HepG2 (cell line): Measurements from ENCODE around the gene CDCP1. TPM values are rescaled to one million over a fixed set of nuclear protein-coding genes. Genes with fewer than 3 reads are reported as not detected.

Source experiments
- ATAC-seq: fragments of 200-7000 bp; cut with Tn5 transposase; 3 replicates; pipeline ENCODE4 v1.9.1; 2020; ENCODE audit warnings: mild to moderate bottlenecking, moderate library complexity
- BruUV-seq: library from RNA; stranded (reverse); fragments of 400-500 nt; replicated peaks from 2 replicates; lab custom pipeline; 2021; lab: Mats Ljungman, UMichigan
- CTCF ChIA-PET: fragments of 300-600 bp; formaldehyde crosslinking; extraction: SDS; loops from one replicate; lab custom pipeline; 2021; ENCODE audit warnings: low total read pairs, inconsistent platforms, low intra/inter-chr PET ratio; lab: Yijun Ruan, JAX
- POLR2A ChIA-PET: fragments of 350-600 bp; sonication (Branson Sonifier 250); formaldehyde crosslinking; loops from one replicate; lab custom pipeline; 2020; ENCODE audit warnings: antibody characterized with exemption, inconsistent platforms; lab: Yijun Ruan, JAX
- DNase-seq: peaks from one replicate; pipeline ENCODE4 v3.0.0-alpha.2; 2015; ENCODE audit warnings: low spot score
- FAIRE-seq: peaks from 3 replicates; lab custom pipeline; 2011; peaks lifted over from hg19 to GRCh38; lab: Jason Lieb, UNC
- H2AFZ ChIP-seq: one replicate; pipeline ENCODE4 v1.6.1; 2011; ENCODE audit warnings: low read length, inconsistent platforms
- H3K27ac ChIP-seq: fragments of 300-600 bp; 3 replicates; pipeline ENCODE4 v1.8.0; 2011; ENCODE audit warnings: mixed run types, mild to moderate bottlenecking, mixed read lengths, low read length, inconsistent platforms; ENCODE audit not compliant: insufficient read depth; ENCODE audit errors: extremely low read length
- H3K27me3 ChIP-seq, 2 experiments: fragments of 200-600 bp in 1 of 2; 2 replicates in 1 of 2; 3 replicates in 1 of 2; pipeline versions ENCODE4 v1.6.0 to v1.8.0; 2011; ENCODE audit warnings: low read length in 2 of 2, mild to moderate bottlenecking in 2 of 2, moderate library complexity in 2 of 2, inconsistent platforms in 1 of 2; ENCODE audit not compliant: insufficient read depth in 2 of 2, control insufficient read depth in 1 of 2
- H3K36me3 ChIP-seq, 2 experiments: fragments of 200-600 bp in 1 of 2; replicated peaks in 1 of 2; 2 replicates in 1 of 2; 3 replicates in 1 of 2; pipeline versions ENCODE4 v1.5.1 to v1.8.0; 2011; ENCODE audit warnings: low read length in 2 of 2, inconsistent platforms in 1 of 2; ENCODE audit not compliant: insufficient read depth in 2 of 2, control insufficient read depth in 1 of 2
- H3K4me1 ChIP-seq: 2 replicates; pipeline ENCODE4 v1.5.1; 2012; ENCODE audit warnings: low read length, inconsistent platforms; ENCODE audit not compliant: insufficient read depth
- H3K4me2 ChIP-seq: 2 replicates; pipeline ENCODE4 v1.6.0; 2011; ENCODE audit warnings: low read depth, low read length, inconsistent platforms
- H3K4me3 ChIP-seq, 3 experiments: fragments of 200-600 bp in 1 of 3; sonication (generic), shearing (Covaris generic) in 1 of 3; replicated peaks in 1 of 3; 2 replicates each; pipeline ENCODE4 v1.5.1; 2011 to 2016; ENCODE audit warnings: low read length in 3 of 3, inconsistent platforms in 2 of 3, low read depth in 2 of 3, mild to moderate bottlenecking in 2 of 3, control low read depth in 1 of 3, mixed read lengths in 1 of 3; ENCODE audit not compliant: insufficient read depth in 1 of 3
- H3K79me2 ChIP-seq: one replicate; pipeline ENCODE4 v1.6.1; 2011; ENCODE audit warnings: low read length, inconsistent platforms; ENCODE audit not compliant: insufficient read depth
- H3K9ac ChIP-seq: 2 replicates; pipeline ENCODE4 v1.6.0; 2011; ENCODE audit warnings: mild to moderate bottlenecking, low read depth, low read length, inconsistent platforms; ENCODE audit not compliant: insufficient read depth
- H3K9me3 ChIP-seq: 2 replicates; pipeline ENCODE4 v1.5.1; 2012; ENCODE audit warnings: mild to moderate bottlenecking, low read length
- H4K20me1 ChIP-seq: 2 replicates; pipeline ENCODE4 v1.6.0; 2011; ENCODE audit warnings: inconsistent platforms, mild to moderate bottlenecking, low read length, moderate library complexity; ENCODE audit not compliant: insufficient read depth
- ELF4 ChIP-seq: sonication (generic); formaldehyde crosslinking; IDR thresholded peaks from 2 replicates; pipeline ENCODE4 v1.5.0; 2020; ENCODE audit warnings: missing genetic modification reagents, mild to moderate bottlenecking, moderate library complexity, borderline replicate concordance
- FOXJ3 ChIP-seq: sonication (generic); formaldehyde crosslinking; IDR thresholded peaks from 2 replicates; pipeline ENCODE4 v1.4.0; 2020; ENCODE audit warnings: missing genetic modification reagents, mild to moderate bottlenecking, borderline replicate concordance
- HIC2 ChIP-seq: sonication (generic); formaldehyde crosslinking; IDR thresholded peaks from 2 replicates; pipeline ENCODE4 v1.9.0; 2022; ENCODE audit warnings: low read depth, missing genetic modification reagents
- MTA3 ChIP-seq: sonication (generic); formaldehyde crosslinking; IDR thresholded peaks from 2 replicates; pipeline ENCODE4 v1.4.0; 2020; ENCODE audit warnings: missing genetic modification reagents
- ZBTB3 ChIP-seq: sonication (generic); formaldehyde crosslinking; IDR thresholded peaks from 2 replicates; pipeline ENCODE4 v1.4.0; 2020; ENCODE audit warnings: low read depth, mild to moderate bottlenecking, moderate library complexity, missing genetic modification reagents, borderline replicate concordance
- ZKSCAN8 ChIP-seq: IDR thresholded peaks from 2 replicates; pipeline ENCODE4 v1.6.1; 2016; ENCODE audit warnings: borderline replicate concordance, missing genetic modification reagents, missing compliant biosample characterization
- ZNF12 ChIP-seq: sonication (generic); formaldehyde crosslinking; IDR thresholded peaks from 2 replicates; pipeline ENCODE4 v1.5.0; 2020; ENCODE audit warnings: missing genetic modification reagents
- ZNF567 ChIP-seq: sonication (generic); formaldehyde crosslinking; IDR thresholded peaks from 2 replicates; pipeline ENCODE4 v1.8.1; 2023; ENCODE audit warnings: mild to moderate bottlenecking, missing genetic modification reagents, borderline replicate concordance
- WGBS: methylation state at CpG from one replicate; pipeline ENCODE4 v1.1.6; 2017; ENCODE audit warnings: low lambda C conversion rate; 5-methylcytosine and 5-hydroxymethylcytosine counted together
- in situ Hi-C: cut with HindIII; loops from 2 replicates; pipeline ENCODE4 v1.10.0; 2017; ENCODE audit warnings: low pct_unique_long_range_greater_than_20kb; ENCODE audit not compliant: extremely low pct_ligation_motif_present
- intact Hi-C: fragments of 100-400 bp; cut with micrococcal nuclease; formaldehyde crosslinking; loops from one replicate; pipeline ENCODE4 v1.10.0; 2022; ENCODE audit not compliant: unreplicated experiment
- polyA plus RNA-seq, 8 experiments: library from polyadenylated mRNA; depleted of rRNA in 3 of 8; stranded (reverse) in 7 of 8; unstranded in 1 of 8; fragments of >200 nt; fragmentation: Illumina TruSeq in 4 of 8; extraction: Trizol in 4 of 8; gene quantifications; 2 replicates each; pipeline versions ENCODE4 v1.2.1 to v1.2.3, GENCODE V29; 2011 to 2016; ENCODE audit warnings: low read depth in 4 of 8, missing spikeins in 1 of 8, mixed read lengths in 1 of 8; ENCODE audit not compliant: insufficient read depth in 1 of 8
- total RNA-seq, 5 experiments: library from RNA; depleted of rRNA; stranded (reverse); fragments of >200 nt; fragmentation: Illumina TruSeq; extraction: Trizol; gene quantifications; 2 replicates each; pipeline ENCODE4 v1.2.3, GENCODE V29; 2016; ENCODE audit warnings: low read depth in 1 of 5
- TF ChIP-seq, protein P1 (sequence below): sonication (generic); formaldehyde crosslinking; IDR thresholded peaks from 2 replicates; pipeline ENCODE4 v1.5.1; 2020; ENCODE audit warnings: mild to moderate bottlenecking, missing genetic modification reagents
- TF ChIP-seq, protein P2 (sequence below): sonication (generic); formaldehyde crosslinking; IDR thresholded peaks from 2 replicates; pipeline ENCODE4 v1.4.0; 2020; ENCODE audit warnings: missing genetic modification reagents, mild to moderate bottlenecking, borderline replicate concordance

The CDCP1 gene
- total and polyA plus RNA-seq, 2 of the 13 experiments (the other 11 are each of a cell fraction or from before 2014, with no cell fraction given): 0.11 to 0.18 TPM

GRCh38 chr3:45106874-45107273, 39.3 kb downstream of the CDCP1 start (continued):
- TF ChIP-seq, protein P1, sequence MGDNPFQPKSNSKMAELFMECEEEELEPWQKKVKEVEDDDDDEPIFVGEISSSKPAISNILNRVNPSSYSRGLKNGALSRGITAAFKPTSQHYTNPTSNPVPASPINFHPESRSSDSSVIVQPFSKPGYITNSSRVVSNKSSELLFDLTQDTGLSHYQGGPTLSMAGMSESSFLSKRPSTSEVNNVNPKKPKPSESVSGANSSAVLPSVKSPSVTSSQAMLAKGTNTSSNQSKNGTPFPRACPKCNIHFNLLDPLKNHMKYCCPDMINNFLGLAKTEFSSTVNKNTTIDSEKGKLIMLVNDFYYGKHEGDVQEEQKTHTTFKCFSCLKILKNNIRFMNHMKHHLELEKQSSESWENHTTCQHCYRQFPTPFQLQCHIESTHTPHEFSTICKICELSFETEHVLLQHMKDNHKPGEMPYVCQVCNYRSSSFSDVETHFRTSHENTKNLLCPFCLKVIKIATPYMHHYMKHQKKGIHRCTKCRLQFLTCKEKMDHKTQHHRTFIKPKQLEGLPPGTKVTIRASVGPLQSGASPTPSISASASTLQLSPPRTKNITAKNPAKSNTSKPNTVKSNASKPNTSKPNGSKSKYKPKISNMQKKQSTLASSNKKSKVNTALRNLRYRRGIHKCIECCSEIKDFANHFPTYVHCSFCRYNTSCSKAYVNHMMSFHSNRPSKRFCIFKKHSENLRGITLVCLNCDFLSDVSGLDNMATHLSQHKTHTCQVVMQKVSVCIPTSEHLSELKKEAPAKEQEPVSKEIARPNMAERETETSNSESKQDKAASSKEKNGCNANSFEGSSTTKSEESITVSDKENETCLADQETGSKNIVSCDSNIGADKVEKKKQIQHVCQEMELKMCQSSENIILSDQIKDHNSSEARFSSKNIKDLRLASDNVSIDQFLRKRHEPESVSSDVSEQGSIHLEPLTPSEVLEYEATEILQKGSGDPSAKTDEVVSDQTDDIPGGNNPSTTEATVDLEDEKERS (CRISPR knock-in tag): no peak
- TF ChIP-seq ZNF12 (CRISPR knock-in tag) (no peak), ZNF567 (CRISPR knock-in tag) (no peak)

- no peak overlapping the region for H3K4me3 ChIP-seq
- BruUV-seq: no TSS peak
- intact Hi-C loops: no loop called here
- H3K4me1 ChIP-seq: peaks cover 20% of the 10 kb centered on the region
- DNase-seq (no peak), ATAC-seq (no peak), FAIRE-seq (no peak)
- H3K36me3 ChIP-seq: no peaks in the 10 kb centered on the region
- H3K27me3 ChIP-seq: no peaks in the 10 kb centered on the region
- H3K79me2 ChIP-seq: no peaks in the 10 kb centered on the region
- 32% methylated on average over 5 of the region's 5 CpGs for WGBS
- ChIA-PET POLR2A (no interaction called here), CTCF (no interaction called here)
- no peaks in the 10 kb centered on the region for H3K9me3 ChIP-seq
- H3K27ac ChIP-seq: no peak overlapping the region
- H2AFZ ChIP-seq: no peak overlapping the region
- no peaks in the 10 kb centered on the region for H4K20me1 ChIP-seq
- no peak overlapping the region for H3K9ac ChIP-seq
- H3K4me2 ChIP-seq: no peak overlapping the region
- in situ Hi-C loops: no loop called here
- no peak for TF ChIP-seq FOXJ3 (CRISPR knock-in tag)
- TF ChIP-seq, protein P2, sequence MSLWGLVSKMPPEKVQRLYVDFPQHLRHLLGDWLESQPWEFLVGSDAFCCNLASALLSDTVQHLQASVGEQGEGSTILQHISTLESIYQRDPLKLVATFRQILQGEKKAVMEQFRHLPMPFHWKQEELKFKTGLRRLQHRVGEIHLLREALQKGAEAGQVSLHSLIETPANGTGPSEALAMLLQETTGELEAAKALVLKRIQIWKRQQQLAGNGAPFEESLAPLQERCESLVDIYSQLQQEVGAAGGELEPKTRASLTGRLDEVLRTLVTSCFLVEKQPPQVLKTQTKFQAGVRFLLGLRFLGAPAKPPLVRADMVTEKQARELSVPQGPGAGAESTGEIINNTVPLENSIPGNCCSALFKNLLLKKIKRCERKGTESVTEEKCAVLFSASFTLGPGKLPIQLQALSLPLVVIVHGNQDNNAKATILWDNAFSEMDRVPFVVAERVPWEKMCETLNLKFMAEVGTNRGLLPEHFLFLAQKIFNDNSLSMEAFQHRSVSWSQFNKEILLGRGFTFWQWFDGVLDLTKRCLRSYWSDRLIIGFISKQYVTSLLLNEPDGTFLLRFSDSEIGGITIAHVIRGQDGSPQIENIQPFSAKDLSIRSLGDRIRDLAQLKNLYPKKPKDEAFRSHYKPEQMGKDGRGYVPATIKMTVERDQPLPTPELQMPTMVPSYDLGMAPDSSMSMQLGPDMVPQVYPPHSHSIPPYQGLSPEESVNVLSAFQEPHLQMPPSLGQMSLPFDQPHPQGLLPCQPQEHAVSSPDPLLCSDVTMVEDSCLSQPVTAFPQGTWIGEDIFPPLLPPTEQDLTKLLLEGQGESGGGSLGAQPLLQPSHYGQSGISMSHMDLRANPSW: no peak
- TF ChIP-seq MTA3 (CRISPR knock-in tag): no peak
- no peak for TF ChIP-seq HIC2 (CRISPR knock-in tag)
- TF ChIP-seq ELF4 (CRISPR knock-in tag): no peak
- TF ChIP-seq ZBTB3 (CRISPR knock-in tag): no peak
- no peak for TF ChIP-seq ZKSCAN8 (CRISPR knock-in tag)
Measured at GRCh38 chr3:45105855-45106671, 40.1 kb downstream of the CDCP1 start.
